Posterior cingulate gyrus (tissue), 11 donors: ENCODE measurements around the gene PNPO.
A peak's percentile ranks its signal among the peaks of the same experiment; 100 is the strongest.

ENCODE experiments used
- DNase-seq, 10 donors: peaks; one replicate each; pipeline versions ENCODE4 v3.0.0 to v3.0.0-alpha.2; 2020 to 2021; ENCODE audit warnings: mixed read lengths in 3 of 10
- intact Hi-C: fragments of 100-400 bp; cut with DNase I; formaldehyde crosslinking; loops from one replicate; pipeline ENCODE4 v1.15.1; 2023

PNPO gene

DNA sequence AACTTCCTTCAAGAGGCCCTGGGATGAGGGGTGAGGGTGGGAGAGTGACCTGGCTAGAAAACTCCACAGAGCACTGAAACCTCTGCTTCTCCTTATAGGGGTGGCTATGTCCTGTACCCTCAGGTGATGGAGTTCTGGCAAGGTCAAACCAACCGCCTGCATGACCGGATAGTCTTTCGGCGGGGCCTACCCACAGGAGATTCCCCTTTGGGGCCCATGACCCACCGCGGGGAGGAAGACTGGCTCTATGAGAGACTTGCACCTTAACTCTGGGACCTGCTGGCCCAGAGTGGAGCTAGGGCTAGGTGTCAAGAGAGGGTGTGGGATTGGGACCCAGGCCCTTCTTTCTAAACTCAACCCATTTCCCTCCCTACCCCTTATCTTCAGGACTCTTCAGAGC, 5.1 kb downstream of the PNPO start:
- no peak for DNase-seq
- intact Hi-C loops, result no loop called here

DNA sequence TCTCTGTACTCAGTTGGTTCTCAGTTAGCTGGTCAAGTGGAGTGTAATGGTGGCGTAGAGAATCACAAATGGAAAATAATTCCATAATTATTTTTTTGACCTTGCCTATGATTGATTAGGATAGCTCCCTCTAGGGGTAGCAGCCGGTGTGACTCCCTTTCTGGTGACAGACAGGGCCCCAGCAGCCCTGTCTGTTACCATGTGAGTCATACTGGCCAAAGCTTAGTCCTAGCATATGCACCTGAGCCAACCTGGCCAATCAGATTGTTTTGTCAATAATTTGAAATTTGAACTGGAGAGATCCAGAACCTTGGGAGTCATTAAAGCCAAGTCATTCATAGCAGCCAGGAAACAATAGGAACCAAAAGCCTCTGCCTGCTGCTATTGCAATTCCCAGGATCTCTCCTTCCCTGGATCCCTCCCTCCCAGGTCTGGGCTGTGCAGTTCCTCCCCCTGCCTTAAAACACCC, 5.6 kb downstream of the PNPO start:
- intact Hi-C loops, result no loop called here
- peak in 6 of 10 donors; percentile 54 to 90 (median 60) for DNase-seq

DNA sequence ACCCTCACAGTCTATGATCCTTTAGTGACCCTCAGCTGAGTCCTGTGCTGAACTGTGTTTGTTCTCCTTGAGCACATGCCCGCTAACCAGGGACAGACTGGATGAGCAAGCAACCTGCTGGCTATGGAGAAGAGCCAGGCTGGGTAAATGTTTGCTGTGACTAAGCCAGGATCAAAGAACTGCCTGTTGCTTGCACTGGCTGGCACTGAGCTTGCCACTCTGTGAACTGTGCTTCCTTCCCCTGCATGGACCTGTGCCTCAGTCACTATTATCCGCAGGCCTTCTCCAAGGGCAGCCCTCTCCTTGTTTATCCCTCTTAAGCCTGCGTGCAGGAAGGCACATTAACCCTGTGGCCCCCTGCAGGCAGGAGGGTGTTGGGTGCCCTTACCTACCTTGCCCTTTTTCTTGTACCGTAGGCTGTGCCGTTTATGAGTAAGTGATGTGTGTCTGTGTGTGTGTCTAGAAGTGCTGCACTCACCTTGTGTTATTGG, 7.4 kb downstream of the PNPO start:
- intact Hi-C loops, result loop anchor here (1.0 to 2.0 kb wide), 2 partner anchors 22 to 70 kb away; partner anchors contain the start of gene CDK5RAP3
- no peak for DNase-seq

DNA sequence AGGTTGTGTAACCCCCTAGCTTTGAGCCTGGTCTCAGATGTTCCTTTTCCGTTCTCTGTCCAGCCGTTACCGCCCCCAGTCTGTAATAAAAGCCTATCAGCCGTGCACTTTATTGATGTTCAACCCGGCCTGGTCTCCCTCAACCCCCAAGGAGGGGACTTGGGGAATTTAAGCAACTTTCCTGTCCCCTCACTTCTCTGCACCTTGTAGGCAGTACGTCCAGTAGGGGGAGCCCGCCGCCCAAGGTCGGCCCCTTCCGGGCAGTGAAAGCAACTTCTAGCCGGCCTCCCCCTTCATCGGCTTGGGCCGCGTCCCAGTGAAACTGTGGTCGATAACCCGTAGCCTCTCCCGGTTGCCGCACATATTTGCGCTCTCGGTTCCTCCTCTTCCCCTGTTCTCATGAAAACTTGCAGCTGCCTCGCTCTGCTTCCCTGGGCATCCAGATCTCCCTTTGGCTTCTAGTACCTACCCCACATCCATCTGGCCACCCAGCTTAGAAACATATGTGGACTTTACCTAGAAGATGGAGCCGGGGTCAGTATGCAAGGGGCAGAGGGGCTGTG, 7.9 kb downstream of the PNPO start:
- intact Hi-C loops, result loop anchor here (1.0 to 2.0 kb wide), 2 partner anchors 22 to 69 kb away; partner anchors contain the start of gene CDK5RAP3
- DNase-seq, result peak; percentile 68 to 97 (median 86)

DNA sequence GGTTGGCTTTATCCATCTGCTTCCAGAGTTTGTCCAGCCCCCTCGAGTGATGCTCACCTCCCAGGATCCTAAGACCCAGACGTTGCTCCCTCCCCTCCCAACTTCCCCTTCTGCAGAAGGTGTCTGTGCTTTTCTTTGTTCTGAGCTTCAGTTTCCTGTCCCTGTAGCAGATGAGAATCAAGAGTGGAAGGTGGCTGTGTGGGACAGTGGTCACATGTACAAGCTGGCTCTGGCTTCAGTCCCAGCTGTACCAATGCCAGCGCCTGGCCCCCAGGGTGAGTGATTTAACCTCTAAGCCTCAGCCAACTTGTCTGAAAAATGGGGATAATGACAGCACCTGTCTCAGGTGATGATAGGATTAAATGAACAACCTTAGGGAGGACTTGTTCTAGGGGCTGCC, 8.6 kb downstream of the PNPO start:
- intact Hi-C loops, result loop anchor here (1.0 to 2.0 kb wide), 2 partner anchors 21 to 68 kb away; partner anchors contain the start of gene CDK5RAP3
- no peak for DNase-seq

DNA sequence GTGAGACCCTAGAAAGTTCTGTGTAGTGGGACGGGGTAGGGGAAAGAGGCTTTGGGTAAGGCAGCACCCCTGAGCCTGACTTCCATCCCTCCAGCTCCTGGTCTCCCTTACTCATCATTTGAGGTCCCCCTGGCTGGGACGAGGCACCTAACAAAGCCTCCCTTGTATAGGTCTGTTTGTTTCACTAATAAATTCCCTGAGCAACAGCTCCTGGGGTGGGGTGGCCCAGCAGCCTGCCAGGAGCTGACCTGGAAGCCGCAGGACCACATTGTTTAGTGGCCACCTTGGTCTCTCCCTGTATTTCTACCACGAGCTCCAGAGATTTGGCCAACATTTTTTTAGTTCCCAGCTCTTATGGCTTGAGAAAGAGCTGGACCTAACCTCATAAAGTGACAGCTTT, 9.1 kb downstream of the PNPO start:
- intact Hi-C loops, result no loop called here
- DNase-seq, result no peak

DNA sequence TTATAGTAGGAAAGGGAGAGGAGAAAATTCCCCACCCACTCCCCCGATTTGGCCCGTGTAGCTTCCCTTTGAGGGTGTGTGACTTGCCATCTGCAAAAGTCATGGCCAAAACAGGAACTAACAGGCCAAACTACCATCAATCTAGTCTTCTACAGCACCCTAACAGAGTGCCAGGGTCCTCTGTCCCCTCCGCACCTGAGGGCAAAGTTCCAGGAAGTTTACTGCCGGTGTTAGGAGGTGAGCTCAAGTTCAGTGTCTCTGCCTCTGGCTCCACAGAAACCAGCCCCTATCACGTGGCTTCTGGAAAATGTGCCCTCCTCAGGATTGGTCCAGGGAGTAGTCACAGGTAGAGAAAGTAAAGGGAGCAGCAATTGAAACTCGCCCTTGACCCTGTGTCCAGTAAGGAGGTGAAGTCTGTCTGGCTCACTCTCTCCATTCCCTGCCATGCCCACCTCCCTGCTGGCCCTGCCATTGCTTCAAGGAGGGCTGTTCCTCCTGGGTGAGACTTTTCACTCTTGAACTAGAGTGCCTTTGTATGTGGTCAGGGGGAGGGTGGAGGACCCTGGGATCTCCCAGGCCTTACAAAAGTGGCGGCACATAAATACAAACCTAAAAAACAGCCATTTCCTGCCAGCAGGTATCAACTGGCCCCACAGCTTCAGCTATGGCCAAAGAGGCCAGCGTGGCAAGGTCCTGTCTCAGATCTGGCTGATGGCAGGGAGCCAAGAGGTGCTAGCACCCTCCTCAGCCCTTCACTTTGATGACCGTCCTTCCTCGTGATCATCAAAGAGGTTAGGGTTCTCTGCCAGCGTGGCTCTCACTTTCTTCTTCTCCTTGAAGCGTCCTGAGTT, 11.0 kb downstream of the PNPO start:
- intact Hi-C loops, result no loop called here
- DNase-seq, result no peak

DNA sequence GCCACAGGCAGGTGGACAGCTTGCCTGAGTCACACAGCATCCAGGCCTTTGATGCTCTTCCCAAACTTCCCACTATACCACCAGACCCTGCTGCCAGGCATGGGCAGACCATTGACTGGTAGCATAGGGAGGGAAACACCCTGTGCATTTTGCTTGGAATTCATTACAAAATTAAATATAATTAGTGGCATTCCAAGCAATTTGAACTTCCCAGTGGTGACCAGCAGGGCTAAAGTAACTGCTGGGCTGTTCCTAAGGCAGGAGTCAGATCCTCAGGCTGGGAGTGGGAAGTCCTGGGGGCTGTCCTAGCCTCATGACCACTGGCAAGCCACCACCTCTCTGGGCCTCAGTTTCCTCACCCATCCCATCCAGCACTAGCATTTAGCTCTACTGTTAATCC, 12.5 kb downstream of the PNPO start:
- intact Hi-C loops, result no loop called here
- no peak for DNase-seq

DNA sequence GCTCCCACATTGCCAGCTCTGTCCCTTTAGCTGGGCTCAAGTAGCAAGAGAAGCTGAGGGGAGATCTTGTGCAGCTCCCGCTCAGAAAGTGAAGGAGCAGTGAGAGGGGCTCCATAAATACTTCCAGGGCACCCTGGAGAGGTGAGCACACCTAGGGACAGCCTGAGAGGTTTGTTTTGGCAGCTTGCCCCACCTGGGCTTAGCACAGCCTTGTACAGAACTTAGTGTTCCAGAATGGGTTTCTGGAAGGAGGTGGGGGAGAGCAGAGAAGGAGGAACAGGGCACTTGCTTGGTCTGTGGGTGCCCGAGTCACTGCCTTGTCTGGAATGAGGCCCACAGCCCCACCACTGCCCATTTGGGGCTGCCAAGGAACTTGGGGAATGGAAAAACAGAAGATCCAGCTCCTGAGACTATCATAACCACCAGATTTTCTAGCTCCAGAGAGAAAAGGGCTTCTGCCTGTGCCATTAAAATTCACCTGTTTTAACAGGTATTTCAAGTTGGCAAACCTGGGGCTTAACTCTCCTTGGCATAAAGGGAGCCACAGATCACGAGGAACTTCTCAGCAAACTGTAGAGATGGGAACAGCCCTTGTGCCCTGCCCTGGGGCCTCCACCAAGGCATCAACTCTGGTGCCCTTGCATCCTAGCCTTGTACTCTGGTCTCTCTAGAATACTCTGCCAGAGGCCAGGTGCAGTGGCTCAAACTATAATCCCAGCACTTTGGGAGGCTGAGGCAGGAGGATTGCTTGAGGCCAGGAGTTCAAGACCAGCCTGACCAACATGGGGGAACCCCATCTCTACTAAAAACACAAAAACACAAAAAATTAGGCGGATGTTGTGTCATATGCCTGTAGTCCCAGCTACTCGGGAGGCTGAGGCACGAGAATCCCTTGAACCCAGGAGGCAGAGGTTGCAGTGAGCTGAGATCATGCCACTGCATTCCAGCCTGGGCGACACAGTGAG, 14.4 kb downstream of the PNPO start:
- DNase-seq, result no peak
- intact Hi-C loops, result no loop called here

DNA sequence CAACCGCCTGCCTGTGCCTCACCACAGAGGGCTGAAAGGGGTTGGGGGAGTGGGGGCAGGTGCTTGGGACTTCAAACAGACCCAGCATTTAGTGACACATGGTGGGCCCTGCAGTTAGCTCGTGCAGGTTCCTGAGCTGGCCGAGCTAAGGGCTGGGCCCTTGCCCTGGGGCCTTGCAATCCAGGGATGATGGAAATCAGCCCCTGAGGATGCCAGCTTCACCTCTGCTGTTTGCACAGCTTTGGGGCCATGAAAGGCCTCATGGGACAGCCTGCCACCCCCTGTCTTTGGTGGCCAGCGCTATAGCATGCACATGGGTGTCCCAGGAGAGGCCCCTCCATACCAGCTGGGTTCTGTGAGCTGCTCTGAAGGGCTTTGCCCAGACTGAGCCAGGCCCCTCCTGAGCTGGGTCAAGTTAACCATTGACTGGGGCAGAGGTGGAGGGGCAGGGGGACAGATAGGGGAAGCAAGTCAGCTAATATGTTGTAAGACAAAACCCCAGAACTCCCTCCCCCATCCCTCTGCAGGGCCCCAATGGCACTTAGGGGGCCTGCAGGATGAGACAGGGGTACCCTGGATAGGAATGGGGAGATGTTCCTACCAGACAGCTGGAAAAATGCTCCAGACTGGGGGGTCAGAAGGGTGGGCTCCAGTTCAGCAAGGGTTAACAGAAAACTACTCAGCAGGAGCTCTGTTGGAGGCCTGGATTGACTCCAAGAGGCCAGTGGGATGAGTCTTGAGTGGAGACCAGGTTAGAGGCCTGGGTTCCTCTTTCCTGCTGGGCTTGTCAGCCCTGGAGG, 15.6 kb downstream of the PNPO start:
- DNase-seq, result no peak
- intact Hi-C loops, result no loop called here

DNA sequence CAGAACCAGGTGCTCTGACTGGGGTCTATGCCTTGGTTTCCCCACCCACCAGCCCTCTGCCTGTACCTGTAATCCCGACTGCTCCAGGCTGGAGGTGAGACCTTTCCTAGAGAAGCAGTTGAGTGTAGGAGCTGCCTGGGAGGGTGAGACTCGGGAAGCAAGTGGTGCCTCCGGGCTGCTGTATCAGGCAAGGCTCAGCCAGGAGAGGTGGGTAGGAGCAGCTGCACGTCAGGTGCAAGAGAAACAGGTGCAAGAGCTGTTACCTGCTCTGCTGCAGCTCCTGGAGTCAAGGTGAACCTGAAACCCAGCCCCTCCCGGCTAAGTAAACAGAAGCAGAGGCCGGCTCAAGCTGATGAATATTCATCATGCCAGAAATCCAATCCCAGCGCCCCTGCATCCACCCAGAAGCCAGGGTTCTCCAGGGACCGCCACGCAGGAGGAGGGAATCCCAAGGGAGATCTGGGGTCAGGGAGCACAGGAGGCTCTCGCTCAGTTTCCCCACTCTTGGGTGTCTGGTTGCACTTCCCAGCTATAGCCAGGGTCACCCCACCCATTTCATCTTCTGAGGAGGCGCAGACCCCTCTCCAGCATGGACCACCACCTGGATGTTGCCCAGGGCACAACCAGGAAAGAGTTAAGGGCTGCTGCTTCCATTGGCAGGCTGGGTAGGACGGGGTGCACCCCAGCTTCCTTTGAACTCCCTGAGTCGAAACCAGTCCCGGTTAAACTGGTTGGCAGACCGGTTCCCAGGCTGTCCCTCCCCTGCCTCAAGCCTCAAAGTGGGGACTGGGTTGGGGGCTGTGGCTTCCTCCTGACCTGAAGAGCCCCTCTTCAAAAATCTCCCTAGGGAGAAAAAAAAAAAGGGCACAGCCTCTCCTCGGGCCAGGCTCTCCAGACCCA, 16.5 kb downstream of the PNPO start, which contains the start of gene PRR15L:
PRR15L (minus strand) TSS at position 293 of the 900 bp plus-strand sequence. CDS start 4,649 bp downstream, outside the sequence.
- DNase-seq, result no peak
- intact Hi-C loops, result no loop called here

DNA sequence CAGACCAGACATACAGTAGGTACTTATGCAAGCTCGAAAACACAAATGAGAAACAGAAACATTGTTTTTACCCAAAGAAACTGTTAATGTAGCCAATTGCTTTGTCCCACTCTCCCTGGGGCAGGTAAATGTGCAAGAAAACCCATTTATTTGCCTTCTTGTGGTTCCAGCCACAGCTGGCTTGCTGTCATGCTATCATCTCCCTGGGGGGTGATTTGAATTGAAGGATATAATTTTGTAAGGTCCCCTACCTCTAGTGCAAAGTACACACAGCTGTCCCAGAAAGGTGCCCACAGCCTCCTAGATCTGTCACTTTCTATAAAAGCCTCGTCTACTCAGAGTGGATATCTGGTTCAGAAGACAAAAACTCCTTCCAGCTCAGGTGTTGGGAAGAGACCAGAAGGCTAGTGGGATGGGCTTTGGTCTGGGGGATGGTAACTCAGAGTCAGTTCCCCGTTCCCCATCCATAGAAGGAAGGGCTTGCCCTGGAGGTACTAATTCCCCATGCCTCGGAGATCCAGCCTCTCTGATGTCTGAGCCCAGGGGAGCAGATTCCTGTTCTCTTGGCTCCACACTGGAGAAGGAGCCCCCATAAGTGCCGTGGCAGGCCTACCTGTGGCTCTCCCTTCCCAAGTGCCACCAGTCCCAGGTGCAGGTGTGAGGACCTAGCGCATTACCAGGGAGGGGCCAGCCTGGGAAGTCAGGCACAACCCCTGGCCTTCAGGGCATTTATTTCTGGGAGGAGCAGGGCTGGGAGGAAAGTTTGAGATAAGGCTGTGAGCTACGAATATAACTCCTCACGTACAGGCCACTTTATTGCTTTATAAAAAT, 18.7 kb downstream of the PNPO start:
- DNase-seq, result peak in 1 of 10 donors; percentile 9
- intact Hi-C loops, result no loop called here

DNA sequence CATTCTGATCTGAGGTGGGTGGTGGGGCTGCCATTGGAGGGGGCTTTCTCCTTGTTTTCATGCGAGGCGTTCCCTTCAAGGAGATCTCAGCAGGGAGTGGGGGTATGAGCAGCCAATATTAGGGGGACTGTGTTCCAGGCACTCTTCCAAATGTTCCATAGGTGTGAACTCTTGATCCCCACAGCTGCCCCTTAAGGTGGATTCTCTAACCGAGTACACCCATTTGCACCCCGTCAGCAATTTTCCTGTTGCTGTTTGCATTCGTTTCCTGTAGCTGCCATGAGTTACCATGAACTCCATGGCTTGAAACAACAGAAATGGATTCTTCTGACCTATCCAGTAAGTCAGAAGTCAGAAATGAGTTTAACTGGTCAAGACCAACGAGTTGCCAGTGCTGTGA, 20.0 kb downstream of the PNPO start:
- intact Hi-C loops, result no loop called here
- DNase-seq, result peak in 1 of 10 donors; percentile 16

DNA sequence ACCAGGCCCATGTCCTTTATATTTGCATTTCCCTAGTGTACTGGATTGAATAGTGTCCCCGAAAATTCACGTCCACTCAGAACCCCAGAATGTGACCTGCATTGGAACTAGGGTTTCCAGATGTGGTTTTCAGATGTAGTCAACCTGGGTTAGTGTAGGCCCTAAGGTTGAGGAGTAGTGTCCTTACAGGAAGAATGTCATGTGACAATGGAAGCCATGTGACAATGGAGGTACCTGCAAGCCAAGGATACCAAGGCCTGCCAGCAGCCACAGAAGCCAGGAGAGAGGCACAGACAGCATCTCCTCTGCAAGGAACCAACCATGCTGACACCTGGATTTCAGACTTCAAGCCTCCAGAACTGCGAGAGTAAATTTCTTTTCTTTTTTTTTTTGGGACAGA, 21.5 kb downstream of the PNPO start:
- intact Hi-C loops, result no loop called here

DNA sequence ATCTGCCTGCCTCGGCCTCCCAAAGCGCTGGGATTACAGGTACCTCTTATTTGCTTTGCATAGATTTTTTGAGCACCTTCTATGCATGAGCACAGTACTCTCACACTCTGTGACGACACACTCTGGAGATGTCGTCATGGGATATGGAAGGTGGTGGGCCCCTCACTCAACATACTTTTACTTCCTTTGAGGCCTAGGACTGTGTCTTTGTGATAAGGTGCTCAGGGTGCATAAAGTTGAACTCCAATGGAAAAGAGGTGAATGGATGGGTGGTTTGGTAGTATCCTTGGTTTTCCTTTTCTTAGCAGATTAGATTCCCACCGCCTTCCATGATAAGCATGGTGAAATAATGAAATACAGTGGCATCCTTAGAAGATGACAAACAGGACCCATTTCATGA, 23.5 kb downstream of the PNPO start:
- peak in 1 of 10 donors; percentile 43 for DNase-seq
- intact Hi-C loops, result no loop called here

More for the DNA sequence above, 21.5 kb downstream of the PNPO start:
- peak in 1 of 10 donors; percentile 12 for DNase-seq

DNA sequence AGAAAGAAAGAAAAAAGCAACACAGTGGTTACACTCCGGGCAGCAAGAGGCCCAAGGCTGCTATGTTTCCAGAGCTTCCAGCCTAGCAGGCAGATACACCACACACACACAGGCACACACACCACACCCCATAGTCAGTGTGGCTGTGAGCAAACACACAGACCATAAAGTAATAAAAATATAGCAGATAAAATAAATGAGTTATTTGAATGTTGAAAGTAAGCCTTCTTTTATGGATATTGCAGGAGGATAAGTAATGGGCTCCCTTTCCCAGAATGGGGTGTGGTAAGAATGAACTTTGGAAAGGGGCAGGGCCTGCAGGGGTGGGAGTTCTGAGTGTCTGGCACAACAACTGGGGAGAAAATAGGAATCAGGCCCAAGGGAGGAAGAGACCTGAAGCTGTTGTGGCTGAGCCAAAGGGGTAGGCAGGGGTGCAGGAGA, 24.7 kb downstream of the PNPO start:
- intact Hi-C loops, result no loop called here
- peak in 1 of 10 donors; percentile 15 for DNase-seq

DNA sequence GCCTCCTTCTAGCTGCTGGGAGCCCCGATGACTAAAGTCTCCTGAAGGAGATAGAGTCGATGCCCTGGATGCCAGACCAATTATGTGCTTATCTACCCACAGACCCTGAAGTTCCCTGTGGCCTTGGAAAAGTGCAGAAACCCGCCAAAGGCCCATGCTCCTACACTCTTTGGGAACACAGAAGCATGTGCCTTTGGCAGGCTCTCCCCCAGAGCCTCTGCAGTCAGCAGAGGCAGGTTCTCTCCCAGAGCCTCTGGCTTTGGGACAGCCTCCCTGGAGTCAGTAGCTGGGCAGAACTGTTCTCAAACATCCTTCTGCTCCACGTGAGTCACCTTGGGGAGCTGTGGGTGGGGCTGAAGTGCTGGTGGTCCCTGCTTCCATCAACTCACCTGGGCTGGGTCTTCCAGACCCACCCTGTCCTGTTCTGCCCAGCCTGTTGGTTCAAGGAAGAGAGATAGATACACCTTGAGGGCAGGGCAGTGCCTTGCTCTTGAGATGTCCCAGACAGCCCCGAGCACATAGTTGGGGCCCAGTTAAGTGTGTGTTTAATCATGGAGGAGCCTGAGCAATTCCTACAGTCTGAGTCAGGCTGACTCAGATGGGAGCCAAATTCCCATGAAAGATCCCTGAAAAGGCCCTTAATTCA, 26.4 kb downstream of the PNPO start:
- intact Hi-C loops, result no loop called here
- DNase-seq, result peak in 1 of 10 donors; percentile 22
